ENCODE measurements around the gene ATOSA. TPM values are rescaled to one million over a fixed set of nuclear protein-coding genes. Genes with fewer than 3 reads are reported as not detected.

Gene ATOSA
- total and polyA plus RNA-seq, 7 donors: 21.0 to 90.3 (median 50.1) TPM

DNA sequence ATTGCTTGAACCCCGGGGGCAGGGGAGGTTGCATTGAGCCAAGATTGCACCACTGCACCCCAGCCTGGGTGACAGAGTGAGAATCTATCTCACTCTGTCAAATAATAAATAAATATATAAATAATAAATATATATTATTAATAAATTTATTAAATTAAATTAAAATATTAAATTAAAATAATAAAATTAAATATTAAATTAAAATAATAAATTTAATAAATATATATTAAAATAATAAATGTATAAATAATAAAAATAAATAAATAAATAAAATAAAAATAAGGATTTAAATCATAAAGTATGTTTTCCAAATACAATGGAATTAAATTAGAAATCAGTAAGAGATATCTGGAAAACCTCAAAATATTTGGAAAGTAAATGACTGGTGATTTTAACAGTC is 43.3 kb downstream of the ATOSA start:
- intact Hi-C loops (cut with DNase I): no loop called here
- Histone ChIP-seq H3K27me3 (no peaks in the 10 kb centered on the region), H3K4me3 (no peak overlapping the region), H3K36me3 (peaks cover 0 to 68% (median 5%) of the 10 kb centered on the region in 4 donors), H3K27ac (no peak overlapping the region), H3K4me1 (no peaks in the 10 kb centered on the region), H3K9me3 (no peaks in the 10 kb centered on the region)
- TF ChIP-seq POLR2A (IDR thresholded peaks at IDR 0.05) (no peak), EP300 (IDR thresholded peaks at IDR 0.05) (no peak), POLR2AphosphoS5 (IDR thresholded peaks at IDR 0.05) (no peak)
- TF ChIP-seq, protein P1, sequence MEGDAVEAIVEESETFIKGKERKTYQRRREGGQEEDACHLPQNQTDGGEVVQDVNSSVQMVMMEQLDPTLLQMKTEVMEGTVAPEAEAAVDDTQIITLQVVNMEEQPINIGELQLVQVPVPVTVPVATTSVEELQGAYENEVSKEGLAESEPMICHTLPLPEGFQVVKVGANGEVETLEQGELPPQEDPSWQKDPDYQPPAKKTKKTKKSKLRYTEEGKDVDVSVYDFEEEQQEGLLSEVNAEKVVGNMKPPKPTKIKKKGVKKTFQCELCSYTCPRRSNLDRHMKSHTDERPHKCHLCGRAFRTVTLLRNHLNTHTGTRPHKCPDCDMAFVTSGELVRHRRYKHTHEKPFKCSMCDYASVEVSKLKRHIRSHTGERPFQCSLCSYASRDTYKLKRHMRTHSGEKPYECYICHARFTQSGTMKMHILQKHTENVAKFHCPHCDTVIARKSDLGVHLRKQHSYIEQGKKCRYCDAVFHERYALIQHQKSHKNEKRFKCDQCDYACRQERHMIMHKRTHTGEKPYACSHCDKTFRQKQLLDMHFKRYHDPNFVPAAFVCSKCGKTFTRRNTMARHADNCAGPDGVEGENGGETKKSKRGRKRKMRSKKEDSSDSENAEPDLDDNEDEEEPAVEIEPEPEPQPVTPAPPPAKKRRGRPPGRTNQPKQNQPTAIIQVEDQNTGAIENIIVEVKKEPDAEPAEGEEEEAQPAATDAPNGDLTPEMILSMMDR (IDR thresholded peaks at IDR 0.05): no peak
- no peak for DNase-seq
- WGBS, 2 donors: 95 to 100% methylated on average over 1 of the region's 1 CpG

Other genes with a start within 250 kb of the ATOSA start
- 10 to 100 TPM; 23.5 to 46.0 (median 26.3) TPM for gene MYO5A, start 150.5 kb downstream of the ATOSA start, total RNA-seq
- gene MYO5A, start 150.5 kb downstream of the ATOSA start, polyA plus RNA-seq: 1 to 10 TPM; 2.1 to 6.5 (median 4.8) TPM
- gene ARPP19, start 110.4 kb downstream of the ATOSA start, total RNA-seq: 100 to 1,000 TPM; 110 to 177 (median 150) TPM
- 10 to 100 TPM; 26.4 to 40.0 (median 37.0) TPM for gene ARPP19, start 110.4 kb downstream of the ATOSA start, polyA plus RNA-seq
- under 1 TPM in 1 of 4 donors, not detected in 3; 0.36 TPM for gene ONECUT1, start 110.9 kb upstream of the ATOSA start, total RNA-seq
- not detected for gene ONECUT1, start 110.9 kb upstream of the ATOSA start, polyA plus RNA-seq